H9 (cell line): ENCODE measurements around the gene PITRM1. TPM values are rescaled to one million over a fixed set of nuclear protein-coding genes. Genes with fewer than 3 reads are reported as not detected.

Experiments
- DNase-seq: peaks from one replicate; pipeline ENCODE4 v3.0.0-alpha.2; 2017
- H2AFZ ChIP-seq: one replicate; pipeline ENCODE4 v1.6.1; 2013; ENCODE audit warnings: mild to moderate bottlenecking, low read length, control low read depth, moderate library complexity
- H2AK5ac ChIP-seq: 2 replicates; pipeline ENCODE4 v1.6.1; 2013; ENCODE audit warnings: low read length, control low read depth, mixed read lengths; ENCODE audit not compliant: insufficient read length
- H2BK120ac ChIP-seq: one replicate; pipeline ENCODE4 v1.6.1; 2013; ENCODE audit warnings: low read depth, mild to moderate bottlenecking, low read length, control low read depth, inconsistent platforms; ENCODE audit not compliant: poor library complexity, severe bottlenecking
- H2BK12ac ChIP-seq: 2 replicates; pipeline ENCODE4 v1.6.1; 2013; ENCODE audit warnings: low read length, control low read depth, mixed read lengths, low read depth; ENCODE audit not compliant: insufficient read length
- H2BK15ac ChIP-seq: 2 replicates; pipeline ENCODE4 v1.6.1; 2013; ENCODE audit warnings: low read depth, low read length, control low read depth
- H2BK20ac ChIP-seq: one replicate; pipeline ENCODE4 v1.6.1; 2013; ENCODE audit warnings: low read depth, mild to moderate bottlenecking, low read length, control low read depth, inconsistent platforms; ENCODE audit not compliant: poor library complexity, severe bottlenecking
- H2BK5ac ChIP-seq: 2 replicates; pipeline ENCODE4 v1.6.1; 2013; ENCODE audit warnings: low read length, control low read depth, mixed read lengths; ENCODE audit not compliant: insufficient read length
- H3K14ac ChIP-seq: 2 replicates; pipeline ENCODE4 v1.6.1; 2013; ENCODE audit warnings: low read length, control low read depth; ENCODE audit not compliant: insufficient read depth
- H3K18ac ChIP-seq: 2 replicates; pipeline ENCODE4 v1.6.1; 2013; ENCODE audit warnings: low read depth, mild to moderate bottlenecking, mixed read lengths, low read length, control low read depth; ENCODE audit not compliant: insufficient read length
- H3K23ac ChIP-seq: 2 replicates; pipeline ENCODE4 v1.6.1; 2013; ENCODE audit warnings: low read length, control low read depth, mixed read lengths, low read depth; ENCODE audit not compliant: insufficient read length
- H3K23me2 ChIP-seq: 2 replicates; pipeline ENCODE4 v1.6.1; 2013; ENCODE audit warnings: low read depth, mild to moderate bottlenecking, mixed read lengths, low read length, control low read depth; ENCODE audit not compliant: insufficient read length, poor library complexity, severe bottlenecking
- H3K27ac ChIP-seq: 2 replicates; pipeline ENCODE4 v1.5.1; 2013; ENCODE audit warnings: low read length, control low read depth, mixed read lengths, low read depth; ENCODE audit not compliant: insufficient read length
- H3K27me3 ChIP-seq: 2 replicates; pipeline ENCODE4 v1.6.1; 2013; ENCODE audit warnings: low read length, control low read depth, inconsistent platforms; ENCODE audit not compliant: insufficient read depth
- H3K4ac ChIP-seq: 2 replicates; pipeline ENCODE4 v1.6.1; 2013; ENCODE audit warnings: low read depth, mild to moderate bottlenecking, control low read depth, inconsistent platforms, low read length, moderate library complexity
- H3K4me1 ChIP-seq: 2 replicates; pipeline ENCODE4 v1.6.1; 2013; ENCODE audit warnings: low read length, control low read depth, inconsistent platforms; ENCODE audit not compliant: insufficient read depth
- H3K4me2 ChIP-seq: 2 replicates; pipeline ENCODE4 v1.6.1; 2013; ENCODE audit warnings: low read length, control low read depth, mixed read lengths; ENCODE audit not compliant: insufficient read length, insufficient read depth
- H3K56ac ChIP-seq: 2 replicates; pipeline ENCODE4 v1.6.1; 2013; ENCODE audit warnings: low read depth, mild to moderate bottlenecking, mixed read lengths, low read length, control low read depth; ENCODE audit not compliant: insufficient read length
- H3K79me1 ChIP-seq: 2 replicates; pipeline ENCODE4 v1.6.1; 2013; ENCODE audit warnings: low read depth, mild to moderate bottlenecking, moderate library complexity, low read length, control low read depth, inconsistent platforms; ENCODE audit not compliant: insufficient read depth, poor library complexity, severe bottlenecking
- H3K79me2 ChIP-seq: 2 replicates; pipeline ENCODE4 v1.6.1; 2013; ENCODE audit warnings: low read length, control low read depth, inconsistent platforms; ENCODE audit not compliant: insufficient read depth
- H3K9ac ChIP-seq: 2 replicates; pipeline ENCODE4 v1.6.1; 2013; ENCODE audit warnings: low read length, control low read depth, mixed read lengths; ENCODE audit not compliant: insufficient read length; ENCODE audit errors: extremely low read depth
- H3K9me3 ChIP-seq: one replicate; pipeline ENCODE4 v1.6.1; 2013; ENCODE audit warnings: low read depth, low read length, inconsistent platforms; ENCODE audit not compliant: control insufficient read depth
- H3T11ph ChIP-seq: one replicate; pipeline ENCODE4 v1.6.1; 2013; ENCODE audit warnings: mild to moderate bottlenecking, low read length, control low read depth, inconsistent platforms
- H4K20me1 ChIP-seq: one replicate; pipeline ENCODE4 v1.6.1; 2013; ENCODE audit not compliant: control insufficient read depth, insufficient read length, insufficient read depth
- H4K5ac ChIP-seq: 2 replicates; pipeline ENCODE4 v1.6.1; 2013; ENCODE audit warnings: low read depth, mild to moderate bottlenecking, mixed read lengths, low read length, control low read depth; ENCODE audit not compliant: insufficient read length
- H4K8ac ChIP-seq: replicated peaks from 2 replicates; pipeline ENCODE4 v1.6.1; 2013; ENCODE audit warnings: low read length, control low read depth, mixed read lengths, low read depth; ENCODE audit not compliant: insufficient read length
- H4K91ac ChIP-seq: 2 replicates; pipeline ENCODE4 v1.6.1; 2013; ENCODE audit warnings: low read depth, mild to moderate bottlenecking, moderate library complexity, mixed read lengths, low read length, control low read depth; ENCODE audit not compliant: insufficient read length
- H3K27ac Mint-ChIP-seq, 3 experiments: 2 replicates in 2 of 3; 3 replicates in 1 of 3; pipeline ENCODE4 v1.8.0; 2020 to 2021; ENCODE audit warnings: mixed read lengths in 3 of 3, mild to moderate bottlenecking in 1 of 3, moderate library complexity in 1 of 3
- H3K27me3 Mint-ChIP-seq: 2 replicates; pipeline ENCODE4 v1.8.0; 2021; ENCODE audit warnings: low read depth, mild to moderate bottlenecking, moderate library complexity, mixed read lengths
- H3K36me3 Mint-ChIP-seq, 3 experiments: 2 replicates in 2 of 3; 3 replicates in 1 of 3; pipeline ENCODE4 v1.8.0; 2020 to 2021; ENCODE audit warnings: low read depth in 3 of 3, mixed read lengths in 3 of 3; ENCODE audit not compliant: insufficient read depth in 1 of 3
- H3K4me1 Mint-ChIP-seq, 2 experiments: 2 replicates each; pipeline ENCODE4 v1.8.0; 2020; ENCODE audit warnings: mixed read lengths in 2 of 2
- H3K4me3 Mint-ChIP-seq, 2 experiments: 2 replicates in 1 of 2; 3 replicates in 1 of 2; pipeline ENCODE4 v1.8.0; 2020 to 2021; ENCODE audit warnings: mild to moderate bottlenecking in 2 of 2, mixed read lengths in 2 of 2, moderate library complexity in 1 of 2
- H3K9me3 Mint-ChIP-seq, 2 experiments: 2 replicates in 1 of 2; 3 replicates in 1 of 2; pipeline ENCODE4 v1.8.0; 2020; ENCODE audit warnings: mild to moderate bottlenecking in 2 of 2, mixed read lengths in 2 of 2, moderate library complexity in 1 of 2
- WGBS: extraction: QIAGEN DNeasy Blood & Tissue Kit; methylation state at CpG from one replicate; pipeline ENCODE4 v1.1.7; 2013; ENCODE audit warnings: missing lambda C conversion rate, low lambda C conversion rate, mixed read lengths; ENCODE audit not compliant: insufficient read length; ENCODE audit errors: extremely low coverage; 5-methylcytosine and 5-hydroxymethylcytosine counted together
- total RNA-seq: library from RNA; stranded (reverse); gene quantifications from 2 replicates; pipeline ENCODE4 v1.2.1, GENCODE V29; 2021
- TF ChIP-seq, protein P1 (sequence below): fragments of 200-600 bp; sonication (generic); conservative IDR thresholded peaks from 3 replicates; pipeline ENCODE4 v1.8.0; 2021; ENCODE audit warnings: antibody characterized with exemption, mild to moderate bottlenecking

The PITRM1 gene
- total RNA-seq, 1 experiment from 2014 or later: 27.8 TPM

DNA sequence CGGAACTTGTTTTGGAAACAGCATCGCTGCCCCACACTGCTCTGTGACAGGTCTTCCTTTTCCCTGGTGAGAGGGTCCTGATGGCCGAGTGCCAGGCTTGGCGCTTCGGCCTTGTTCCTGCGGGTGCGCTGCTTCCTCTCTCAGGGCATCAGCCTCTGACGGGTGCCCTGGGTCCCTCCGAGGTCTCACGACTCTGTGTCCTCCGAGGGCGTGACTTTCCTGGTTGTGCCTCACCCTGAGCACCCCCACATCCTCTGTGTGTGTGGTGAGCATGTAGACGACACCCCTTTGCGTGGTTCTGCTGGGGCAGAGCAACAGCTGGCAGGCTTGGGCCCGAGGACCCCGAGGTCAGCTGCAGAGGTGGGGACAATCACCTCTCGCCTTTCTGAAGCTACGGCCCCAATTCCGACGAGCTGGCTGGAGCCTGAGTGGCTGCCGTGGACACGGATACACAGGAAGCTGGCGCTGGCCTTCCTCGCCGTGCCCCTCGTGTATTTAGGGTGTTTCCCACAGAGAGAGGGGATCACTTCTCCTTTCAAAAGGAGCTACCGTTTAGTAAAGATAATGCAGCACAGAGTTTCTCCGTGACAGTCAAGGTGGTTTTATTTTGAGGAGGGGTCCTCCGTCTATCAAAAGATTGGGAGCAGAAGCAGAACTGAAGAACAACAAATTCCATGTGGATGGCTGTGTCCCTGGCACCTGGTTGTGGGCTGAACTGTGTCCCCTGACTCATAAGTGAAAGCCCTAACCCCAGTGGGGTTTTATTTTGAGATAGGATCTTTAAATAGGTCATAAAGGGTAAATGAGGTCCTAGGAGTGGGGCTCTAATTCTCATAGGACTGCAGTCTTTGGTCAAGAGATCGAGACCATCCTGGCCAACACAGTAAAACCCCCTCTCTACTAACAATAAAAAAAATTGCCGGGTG, 36.2 kb upstream of the PITRM1 start:
- Histone ChIP-seq H4K91ac (no peak overlapping the region), H3K56ac (no peak overlapping the region), H3K4me1 (no peaks in the 10 kb centered on the region), H3K14ac (no peak overlapping the region; the same call in 1 of the 2 replicates), H3K18ac (no peak overlapping the region), H3K4me2 (no peak overlapping the region), H2AFZ (no peak overlapping the region), H3K9ac (no peak overlapping the region), H3K4ac (no peak overlapping the region), H4K20me1 (no peaks in the 10 kb centered on the region), H4K5ac (no peak overlapping the region), H2BK120ac (no peak overlapping the region), H2BK15ac (no peak overlapping the region), H4K8ac (no peak overlapping the region), H3K27me3 (no peaks in the 10 kb centered on the region), H2BK12ac (no peak overlapping the region), H2BK5ac (no peak overlapping the region), H3K27ac (no peak overlapping the region), H2BK20ac (no peak overlapping the region), H3K79me2 (no peaks in the 10 kb centered on the region), H3K79me1 (no peaks in the 10 kb centered on the region), H2AK5ac (no peak overlapping the region), H3K23me2 (no peaks in the 10 kb centered on the region), H3K9me3 (no peaks in the 10 kb centered on the region), H3T11ph (no peak overlapping the region), H3K23ac (no peak overlapping the region)
- Mint-ChIP-seq H3K36me3 (no peaks in the 10 kb centered on the region), H3K4me3 (no peak overlapping the region), H3K27me3 (peaks cover 2% of the 10 kb centered on the region; the same call in 1 of the 2 replicates), H3K4me1 (no peaks in the 10 kb centered on the region), H3K27ac (no peak overlapping the region), H3K9me3 (no peaks in the 10 kb centered on the region; a peak in 1 of 5 replicates)
- no peak for DNase-seq
- TF ChIP-seq, protein P1, sequence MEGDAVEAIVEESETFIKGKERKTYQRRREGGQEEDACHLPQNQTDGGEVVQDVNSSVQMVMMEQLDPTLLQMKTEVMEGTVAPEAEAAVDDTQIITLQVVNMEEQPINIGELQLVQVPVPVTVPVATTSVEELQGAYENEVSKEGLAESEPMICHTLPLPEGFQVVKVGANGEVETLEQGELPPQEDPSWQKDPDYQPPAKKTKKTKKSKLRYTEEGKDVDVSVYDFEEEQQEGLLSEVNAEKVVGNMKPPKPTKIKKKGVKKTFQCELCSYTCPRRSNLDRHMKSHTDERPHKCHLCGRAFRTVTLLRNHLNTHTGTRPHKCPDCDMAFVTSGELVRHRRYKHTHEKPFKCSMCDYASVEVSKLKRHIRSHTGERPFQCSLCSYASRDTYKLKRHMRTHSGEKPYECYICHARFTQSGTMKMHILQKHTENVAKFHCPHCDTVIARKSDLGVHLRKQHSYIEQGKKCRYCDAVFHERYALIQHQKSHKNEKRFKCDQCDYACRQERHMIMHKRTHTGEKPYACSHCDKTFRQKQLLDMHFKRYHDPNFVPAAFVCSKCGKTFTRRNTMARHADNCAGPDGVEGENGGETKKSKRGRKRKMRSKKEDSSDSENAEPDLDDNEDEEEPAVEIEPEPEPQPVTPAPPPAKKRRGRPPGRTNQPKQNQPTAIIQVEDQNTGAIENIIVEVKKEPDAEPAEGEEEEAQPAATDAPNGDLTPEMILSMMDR: no peak
- WGBS: no CpG with 5 or more reads among the region's 31 CpGs
